ENCODE measurements around the gene PRDM5.
"Not testable (repeated sequence)": the region's sequence is repeated elsewhere in the genome, so short reads cannot be mapped to it uniquely, and the experiment has no call there.

PRDM5 gene

GRCh38 chr4:120703908-120704307, 218.6 kb downstream of the PRDM5 start:
- DNase-seq (ENCODE audit: low read depth): no peak

GRCh38 chr4:120699354-120699753, 223.2 kb downstream of the PRDM5 start:
- no peak for DNase-seq (ENCODE audit: low read depth)

- DNase-seq (ENCODE audit: low read depth): no peak
Measured at GRCh38 chr4:120694973-120695372, 227.6 kb downstream of the PRDM5 start.

- DNase-seq (ENCODE audit: low read depth): no peak
Measured at GRCh38 chr4:120693816-120694215, 228.7 kb downstream of the PRDM5 start.

- no peak for DNase-seq (ENCODE audit: low read depth)
Measured at GRCh38 chr4:120692964-120693363, 229.6 kb downstream of the PRDM5 start.

GRCh38 chr4:120691536-120691935, 231.0 kb downstream of the PRDM5 start:
- DNase-seq (ENCODE audit: low read depth): no peak

- DNase-seq (ENCODE audit: low read depth): no peak
Measured at GRCh38 chr4:120691106-120691505, 231.4 kb downstream of the PRDM5 start.

GRCh38 chr4:120688791-120689190, 233.7 kb downstream of the PRDM5 start:
- no peak for DNase-seq (ENCODE audit: low read depth)

GRCh38 chr4:120685756-120686278, 236.7 kb downstream of the PRDM5 start:
- no peak for DNase-seq (ENCODE audit: low read depth)

GRCh38 chr4:120683897-120684540, 238.5 kb downstream of the PRDM5 start:
- no peak for DNase-seq (ENCODE audit: low read depth)

- no peak for DNase-seq (ENCODE audit: low read depth)
Measured at GRCh38 chr4:120682981-120683380, 239.5 kb downstream of the PRDM5 start.

GRCh38 chr4:120680647-120681228, 241.8 kb downstream of the PRDM5 start:
- DNase-seq (ENCODE audit: low read depth): no peak

GRCh38 chr4:120673696-120674095, 248.8 kb downstream of the PRDM5 start:
- no peak for DNase-seq (ENCODE audit: low read depth)

- no peak for DNase-seq (ENCODE audit: low read depth)
Measured at GRCh38 chr4:120672558-120673147, 249.9 kb downstream of the PRDM5 start.

- DNase-seq (ENCODE audit: low read depth): no peak
Measured at GRCh38 chr4:120672076-120672475, 250.4 kb downstream of the PRDM5 start.

- no peak for DNase-seq (ENCODE audit: low read depth)
Measured at GRCh38 chr4:120671538-120671937, 251.0 kb downstream of the PRDM5 start.

- no peak for DNase-seq (ENCODE audit: low read depth)
Measured at GRCh38 chr4:120667102-120667501, 255.4 kb downstream of the PRDM5 start.

GRCh38 chr4:120664851-120665250, 257.7 kb downstream of the PRDM5 start:
- no peak for DNase-seq (ENCODE audit: low read depth)

- DNase-seq (ENCODE audit: low read depth): no peak
Measured at GRCh38 chr4:120659616-120660170, 262.8 kb downstream of the PRDM5 start.

GRCh38 chr4:120658772-120659171, 263.8 kb downstream of the PRDM5 start:
- no peak for DNase-seq (ENCODE audit: low read depth)

GRCh38 chr4:120653804-120654573, 268.5 kb downstream of the PRDM5 start:
- no peak for DNase-seq (ENCODE audit: low read depth)

- DNase-seq (ENCODE audit: low read depth): not testable (repeated sequence)
Measured at GRCh38 chr4:120648336-120648735, 274.2 kb downstream of the PRDM5 start.

Data from stimulated activated CD8-positive, alpha-beta memory T cell treated with anti-CD3 and anti-CD28 coated beads, Interleukin-12 subunit alpha, Interleukin-12 subunit beta, amount 100 ng/mL, for 1 hour (primary cell).